ENCODE data around the gene POLR2J3. TPM values are rescaled to one million over a fixed set of nuclear protein-coding genes. Genes with fewer than 3 reads are reported as not detected.
"Not testable (repeated sequence)": the region's sequence is repeated elsewhere in the genome, so short reads cannot be mapped to it uniquely, and the experiment has no call there.

POLR2J3 gene
- total RNA-seq, 1 donor from 2014 or later = 12.2 TPM

- not testable (repeated sequence) for H3K4me2 ChIP-seq (ENCODE audit: low read length); H3K27ac ChIP-seq (ENCODE audit: low read depth, low read length); H3K79me2 ChIP-seq (ENCODE audit: insufficient read depth, low read length); H3K9me3 Mint-ChIP-seq (ENCODE audit: unreplicated experiment); H4K20me1 ChIP-seq (ENCODE audit: insufficient read depth, low read length); H3K4me3 Mint-ChIP-seq (ENCODE audit: unreplicated experiment); H3K27ac Mint-ChIP-seq (ENCODE audit: unreplicated experiment); H2AFZ ChIP-seq (ENCODE audit: low read depth, low read length); FAIRE-seq; H3K4me1 Mint-ChIP-seq (ENCODE audit: low read depth, unreplicated experiment); DNase-seq (ENCODE audit: low read depth); H3K27me3 Mint-ChIP-seq (ENCODE audit: low read depth, unreplicated experiment); H3K4me3 ChIP-seq (ENCODE audit: insufficient read depth, low read depth, low read length); H3K4me1 ChIP-seq (ENCODE audit: insufficient read depth, low read length); H3K9ac ChIP-seq (ENCODE audit: low read length); H3K36me3 ChIP-seq (ENCODE audit: insufficient read depth, low read length); H3K36me3 Mint-ChIP-seq (ENCODE audit: low read depth, unreplicated experiment); H3K27me3 ChIP-seq (ENCODE audit: insufficient read depth, low read length); H3K9me3 ChIP-seq (ENCODE audit: insufficient read depth, low read depth, low read length)
Measured at GRCh38 chr7:102532127-102532526, 40.3 kb downstream of the POLR2J3 start.

- not testable (repeated sequence) for H3K27me3 Mint-ChIP-seq (ENCODE audit: low read depth, unreplicated experiment); H3K36me3 Mint-ChIP-seq (ENCODE audit: low read depth, unreplicated experiment); H3K4me3 ChIP-seq (ENCODE audit: insufficient read depth, low read depth, low read length); H3K36me3 ChIP-seq (ENCODE audit: insufficient read depth, low read length); DNase-seq (ENCODE audit: low read depth); H2AFZ ChIP-seq (ENCODE audit: low read depth, low read length); H3K4me2 ChIP-seq (ENCODE audit: low read length); H3K27me3 ChIP-seq (ENCODE audit: insufficient read depth, low read length); H3K4me1 Mint-ChIP-seq (ENCODE audit: low read depth, unreplicated experiment); H3K4me3 Mint-ChIP-seq (ENCODE audit: unreplicated experiment); H3K9me3 Mint-ChIP-seq (ENCODE audit: unreplicated experiment); H3K27ac Mint-ChIP-seq (ENCODE audit: unreplicated experiment); H3K9ac ChIP-seq (ENCODE audit: low read length); H3K4me1 ChIP-seq (ENCODE audit: insufficient read depth, low read length); H3K27ac ChIP-seq (ENCODE audit: low read depth, low read length); H3K9me3 ChIP-seq (ENCODE audit: insufficient read depth, low read depth, low read length); H3K79me2 ChIP-seq (ENCODE audit: insufficient read depth, low read length); FAIRE-seq; H4K20me1 ChIP-seq (ENCODE audit: insufficient read depth, low read length)
Measured at GRCh38 chr7:102531583-102531982, 40.8 kb downstream of the POLR2J3 start.

GRCh38 chr7:102527822-102528793 lies 44.3 kb downstream of the POLR2J3 start:
- FAIRE-seq; H3K36me3 ChIP-seq (ENCODE audit: insufficient read depth, low read length); H3K36me3 Mint-ChIP-seq (ENCODE audit: low read depth, unreplicated experiment); H3K27me3 Mint-ChIP-seq (ENCODE audit: low read depth, unreplicated experiment); H3K27me3 ChIP-seq (ENCODE audit: insufficient read depth, low read length); H4K20me1 ChIP-seq (ENCODE audit: insufficient read depth, low read length); DNase-seq (ENCODE audit: low read depth); H3K9me3 Mint-ChIP-seq (ENCODE audit: unreplicated experiment); H3K4me3 Mint-ChIP-seq (ENCODE audit: unreplicated experiment); H3K27ac ChIP-seq (ENCODE audit: low read depth, low read length); H3K79me2 ChIP-seq (ENCODE audit: insufficient read depth, low read length); H2AFZ ChIP-seq (ENCODE audit: low read depth, low read length); H3K9ac ChIP-seq (ENCODE audit: low read length); H3K4me1 Mint-ChIP-seq (ENCODE audit: low read depth, unreplicated experiment); H3K9me3 ChIP-seq (ENCODE audit: insufficient read depth, low read depth, low read length); H3K4me3 ChIP-seq (ENCODE audit: insufficient read depth, low read depth, low read length); H3K4me1 ChIP-seq (ENCODE audit: insufficient read depth, low read length); H3K27ac Mint-ChIP-seq (ENCODE audit: unreplicated experiment); H3K4me2 ChIP-seq (ENCODE audit: low read length): not testable (repeated sequence)

GRCh38 chr7:102527182-102527581 lies 45.2 kb downstream of the POLR2J3 start:
- H3K9me3 Mint-ChIP-seq (ENCODE audit: unreplicated experiment); H2AFZ ChIP-seq (ENCODE audit: low read depth, low read length); H3K36me3 ChIP-seq (ENCODE audit: insufficient read depth, low read length); H3K27ac Mint-ChIP-seq (ENCODE audit: unreplicated experiment); H3K9ac ChIP-seq (ENCODE audit: low read length); H3K4me1 ChIP-seq (ENCODE audit: insufficient read depth, low read length); H3K4me3 Mint-ChIP-seq (ENCODE audit: unreplicated experiment); FAIRE-seq; H3K79me2 ChIP-seq (ENCODE audit: insufficient read depth, low read length); H3K27me3 Mint-ChIP-seq (ENCODE audit: low read depth, unreplicated experiment); DNase-seq (ENCODE audit: low read depth); H3K4me3 ChIP-seq (ENCODE audit: insufficient read depth, low read depth, low read length); H3K27me3 ChIP-seq (ENCODE audit: insufficient read depth, low read length); H4K20me1 ChIP-seq (ENCODE audit: insufficient read depth, low read length); H3K36me3 Mint-ChIP-seq (ENCODE audit: low read depth, unreplicated experiment); H3K4me2 ChIP-seq (ENCODE audit: low read length); H3K27ac ChIP-seq (ENCODE audit: low read depth, low read length); H3K9me3 ChIP-seq (ENCODE audit: insufficient read depth, low read depth, low read length); H3K4me1 Mint-ChIP-seq (ENCODE audit: low read depth, unreplicated experiment): not testable (repeated sequence)

GRCh38 chr7:102524803-102525202 lies 47.6 kb downstream of the POLR2J3 start:
- H3K27me3 ChIP-seq (ENCODE audit: insufficient read depth, low read length); H3K4me3 Mint-ChIP-seq (ENCODE audit: unreplicated experiment); H2AFZ ChIP-seq (ENCODE audit: low read depth, low read length); H3K36me3 ChIP-seq (ENCODE audit: insufficient read depth, low read length); H3K27ac ChIP-seq (ENCODE audit: low read depth, low read length); H3K9me3 Mint-ChIP-seq (ENCODE audit: unreplicated experiment); DNase-seq (ENCODE audit: low read depth); H3K9me3 ChIP-seq (ENCODE audit: insufficient read depth, low read depth, low read length); H3K4me2 ChIP-seq (ENCODE audit: low read length); FAIRE-seq; H3K36me3 Mint-ChIP-seq (ENCODE audit: low read depth, unreplicated experiment); H3K9ac ChIP-seq (ENCODE audit: low read length); H3K4me1 ChIP-seq (ENCODE audit: insufficient read depth, low read length); H3K27ac Mint-ChIP-seq (ENCODE audit: unreplicated experiment); H3K27me3 Mint-ChIP-seq (ENCODE audit: low read depth, unreplicated experiment); H3K4me1 Mint-ChIP-seq (ENCODE audit: low read depth, unreplicated experiment); H4K20me1 ChIP-seq (ENCODE audit: insufficient read depth, low read length); H3K79me2 ChIP-seq (ENCODE audit: insufficient read depth, low read length); H3K4me3 ChIP-seq (ENCODE audit: insufficient read depth, low read depth, low read length): not testable (repeated sequence)

- not testable (repeated sequence) for H3K9ac ChIP-seq (ENCODE audit: low read length); H3K36me3 Mint-ChIP-seq (ENCODE audit: low read depth, unreplicated experiment); H3K4me1 ChIP-seq (ENCODE audit: insufficient read depth, low read length); H2AFZ ChIP-seq (ENCODE audit: low read depth, low read length); H3K27me3 ChIP-seq (ENCODE audit: insufficient read depth, low read length); H3K4me3 ChIP-seq (ENCODE audit: insufficient read depth, low read depth, low read length); H3K27ac ChIP-seq (ENCODE audit: low read depth, low read length); H3K79me2 ChIP-seq (ENCODE audit: insufficient read depth, low read length); H3K4me2 ChIP-seq (ENCODE audit: low read length); H3K4me1 Mint-ChIP-seq (ENCODE audit: low read depth, unreplicated experiment); H4K20me1 ChIP-seq (ENCODE audit: insufficient read depth, low read length); H3K9me3 Mint-ChIP-seq (ENCODE audit: unreplicated experiment); H3K36me3 ChIP-seq (ENCODE audit: insufficient read depth, low read length); H3K27ac Mint-ChIP-seq (ENCODE audit: unreplicated experiment); DNase-seq (ENCODE audit: low read depth); H3K27me3 Mint-ChIP-seq (ENCODE audit: low read depth, unreplicated experiment); H3K9me3 ChIP-seq (ENCODE audit: insufficient read depth, low read depth, low read length); FAIRE-seq; H3K4me3 Mint-ChIP-seq (ENCODE audit: unreplicated experiment)
Measured at GRCh38 chr7:102520797-102521196, 51.6 kb downstream of the POLR2J3 start.

Data from astrocyte (in vitro differentiated cells and primary cell).